Caco-2 (cell line): ENCODE measurements around the gene CYP2S1. TPM values are rescaled to one million over a fixed set of nuclear protein-coding genes. Genes with fewer than 3 reads are reported as not detected.

Source experiments
- BruUV-seq: library from RNA; stranded (reverse); fragments of 400-500 nt; replicated peaks from 2 replicates; lab custom pipeline; 2021; lab: Mats Ljungman, UMichigan
- CTCF ChIA-PET: fragments of 300-600 bp; sonication (Branson Sonifier 250); formaldehyde crosslinking; loops from one replicate; lab custom pipeline; 2022; ENCODE audit warnings: antibody characterized with exemption; lab: Charles Lee
- POLR2A ChIA-PET: fragments of 300-600 bp; sonication (Branson Sonifier 250); formaldehyde crosslinking; loops from one replicate; lab custom pipeline; 2022; ENCODE audit warnings: antibody characterized with exemption; lab: Charles Lee
- DNase-seq, 2 experiments: peaks; one replicate each; pipeline versions ENCODE4 v3.0.0 to v3.0.0-alpha.2; 2020 to 2022
- H3K27me3 ChIP-seq: replicated peaks from 2 replicates; pipeline ENCODE4 v1.6.0; 2011; ENCODE audit warnings: low read length; ENCODE audit not compliant: control insufficient read depth, insufficient read depth
- H3K36me3 ChIP-seq: 2 replicates; pipeline ENCODE4 v1.5.1; 2011; ENCODE audit warnings: low read length; ENCODE audit not compliant: control insufficient read depth, insufficient read depth
- H3K4me1 ChIP-seq: fragments of 250-450 bp; sonication (Bioruptor Pico); 2 replicates; pipeline ENCODE4 v1.5.1; 2020; ENCODE audit warnings: mild to moderate bottlenecking
- H3K4me3 ChIP-seq: 2 replicates; pipeline ENCODE4 v1.5.1; 2011; ENCODE audit warnings: low read depth, mild to moderate bottlenecking, control low read depth, low read length
- H3K9me3 ChIP-seq: fragments of 250-450 bp; sonication (Bioruptor Pico); 2 replicates; pipeline ENCODE4 v1.5.1; 2020; ENCODE audit warnings: mild to moderate bottlenecking, moderate library complexity
- H3K27ac Mint-ChIP-seq: one replicate; pipeline ENCODE4 v1.8.0; 2022; ENCODE audit warnings: mixed read lengths; ENCODE audit not compliant: unreplicated experiment
- H3K27me3 Mint-ChIP-seq: one replicate; pipeline ENCODE4 v1.8.0; 2022; ENCODE audit warnings: mixed read lengths; ENCODE audit not compliant: insufficient read depth, unreplicated experiment
- H3K36me3 Mint-ChIP-seq: one replicate; pipeline ENCODE4 v1.8.0; 2022; ENCODE audit warnings: mild to moderate bottlenecking, mixed read lengths; ENCODE audit not compliant: insufficient read depth, unreplicated experiment
- H3K4me1 Mint-ChIP-seq: one replicate; pipeline ENCODE4 v1.8.0; 2022; ENCODE audit warnings: low read depth, mixed read lengths; ENCODE audit not compliant: unreplicated experiment
- H3K4me3 Mint-ChIP-seq: one replicate; pipeline ENCODE4 v1.8.0; 2022; ENCODE audit warnings: mild to moderate bottlenecking, moderate library complexity, mixed read lengths; ENCODE audit not compliant: unreplicated experiment
- H3K9me3 Mint-ChIP-seq: one replicate; pipeline ENCODE4 v1.8.0; 2022; ENCODE audit warnings: mixed read lengths; ENCODE audit not compliant: unreplicated experiment
- intact Hi-C: fragments of 100-400 bp; cut with micrococcal nuclease; formaldehyde crosslinking; loops from one replicate; pipeline ENCODE4 v1.10.0; 2022; ENCODE audit not compliant: unreplicated experiment
- total RNA-seq: library from RNA; stranded (reverse); gene quantifications from 2 replicates; pipeline ENCODE4 v1.2.3, GENCODE V29; 2022
- TF ChIP-seq, protein P1 (sequence below), 2 experiments: fragments of 200-600 bp in 1 of 2; IDR thresholded peaks; 1 replicate in 1 of 2; 2 replicates in 1 of 2; pipeline versions ENCODE4 v1.5.1 to v1.8.0; 2011 to 2022; ENCODE audit warnings: antibody characterized with exemption in 1 of 2, control low read depth in 1 of 2, inconsistent platforms in 1 of 2, low read depth in 1 of 2, low read length in 1 of 2, mild to moderate bottlenecking in 1 of 2, moderate library complexity in 1 of 2; ENCODE audit not compliant: insufficient read depth in 1 of 2, severe bottlenecking in 1 of 2, unreplicated experiment in 1 of 2

The CYP2S1 gene
- total RNA-seq, 1 experiment from 2014 or later = 56.0 TPM

DNA sequence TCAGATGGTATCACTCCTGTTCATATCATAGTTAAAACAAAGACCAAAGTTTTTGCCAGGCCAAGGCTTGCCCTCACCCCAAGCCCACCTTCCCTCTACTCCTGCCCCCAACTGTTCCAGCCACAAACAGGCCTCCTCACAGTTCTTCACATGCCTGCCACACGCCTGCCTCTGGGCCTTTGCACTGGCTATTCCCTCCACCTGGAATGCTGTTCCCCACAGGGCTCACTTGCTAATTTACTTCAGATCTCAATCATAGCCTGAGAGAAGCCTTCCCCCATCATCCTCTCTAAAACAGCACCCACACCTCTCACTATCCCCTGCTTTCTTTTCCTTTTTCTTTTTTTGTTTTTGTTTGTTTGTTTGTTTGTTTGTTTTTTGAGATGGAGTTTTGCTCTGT is 21.1 kb downstream of the CYP2S1 start:
- Histone ChIP-seq H3K27me3 (no peaks in the 10 kb centered on the region), H3K9me3 (no peaks in the 10 kb centered on the region), H3K4me3 (no peak overlapping the region), H3K36me3 (no peaks in the 10 kb centered on the region), H3K4me1 (0 out of 2 replicates have a peak, but pooled peaks cover 4% of the 10 kb centered on the region)
- Mint-ChIP-seq H3K27me3 (no peaks in the 10 kb centered on the region), H3K27ac (no peak overlapping the region), H3K4me1 (peaks cover 18% of the 10 kb centered on the region), H3K36me3 (no peaks in the 10 kb centered on the region), H3K4me3 (no peak overlapping the region), H3K9me3 (no peaks in the 10 kb centered on the region)
- no peak for DNase-seq
- POLR2A ChIA-PET = no interaction called here
- CTCF ChIA-PET = no interaction called here
- no TSS peak for BruUV-seq
- intact Hi-C loops = no loop called here
- TF ChIP-seq, protein P1, sequence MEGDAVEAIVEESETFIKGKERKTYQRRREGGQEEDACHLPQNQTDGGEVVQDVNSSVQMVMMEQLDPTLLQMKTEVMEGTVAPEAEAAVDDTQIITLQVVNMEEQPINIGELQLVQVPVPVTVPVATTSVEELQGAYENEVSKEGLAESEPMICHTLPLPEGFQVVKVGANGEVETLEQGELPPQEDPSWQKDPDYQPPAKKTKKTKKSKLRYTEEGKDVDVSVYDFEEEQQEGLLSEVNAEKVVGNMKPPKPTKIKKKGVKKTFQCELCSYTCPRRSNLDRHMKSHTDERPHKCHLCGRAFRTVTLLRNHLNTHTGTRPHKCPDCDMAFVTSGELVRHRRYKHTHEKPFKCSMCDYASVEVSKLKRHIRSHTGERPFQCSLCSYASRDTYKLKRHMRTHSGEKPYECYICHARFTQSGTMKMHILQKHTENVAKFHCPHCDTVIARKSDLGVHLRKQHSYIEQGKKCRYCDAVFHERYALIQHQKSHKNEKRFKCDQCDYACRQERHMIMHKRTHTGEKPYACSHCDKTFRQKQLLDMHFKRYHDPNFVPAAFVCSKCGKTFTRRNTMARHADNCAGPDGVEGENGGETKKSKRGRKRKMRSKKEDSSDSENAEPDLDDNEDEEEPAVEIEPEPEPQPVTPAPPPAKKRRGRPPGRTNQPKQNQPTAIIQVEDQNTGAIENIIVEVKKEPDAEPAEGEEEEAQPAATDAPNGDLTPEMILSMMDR (IDR thresholded peaks at IDR 0.05; ENCODE audit: insufficient read depth in 1 of 2, low read depth in 1 of 2, low read length in 1 of 2, severe bottlenecking in 1 of 2, unreplicated experiment in 1 of 2) = no peak

DNA sequence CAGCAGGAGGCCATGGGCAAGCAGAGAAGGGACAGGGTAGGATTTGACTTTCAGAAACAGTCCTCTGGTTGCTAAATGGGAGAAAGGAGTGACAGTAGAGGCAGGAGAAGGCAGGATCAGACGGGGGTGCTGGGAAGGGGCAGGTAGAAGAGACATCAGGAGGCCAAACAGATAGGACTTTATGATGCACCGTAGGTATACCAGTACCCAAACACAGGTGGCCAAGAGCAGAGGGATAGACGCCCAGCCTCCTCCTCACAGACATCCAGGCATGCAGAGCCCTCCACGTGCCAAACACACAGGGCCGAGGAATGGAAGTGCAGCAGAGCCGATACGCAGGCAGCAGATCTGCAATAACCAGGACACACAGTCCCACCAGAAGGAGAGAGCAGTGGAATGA is 24.7 kb downstream of the CYP2S1 start:
- intact Hi-C loops = no loop called here
- H3K27me3 Mint-ChIP-seq = no peaks in the 10 kb centered on the region
- H3K27ac Mint-ChIP-seq = no peak overlapping the region
- no peaks in the 10 kb centered on the region for H3K36me3 Mint-ChIP-seq
- CTCF ChIA-PET = interaction anchor here (0.7 kb wide), 1 partner anchor 53 kb away, joined by 3 read pairs; no protein-coding TSS in a partner anchor
- no peaks in the 10 kb centered on the region for H3K9me3 ChIP-seq
- POLR2A ChIA-PET = no interaction called here
- H3K4me1 ChIP-seq = peaks cover 4% of the 10 kb centered on the region; the same call in 1 of the 2 replicates
- H3K4me1 Mint-ChIP-seq = peaks cover 26% of the 10 kb centered on the region
- no TSS peak for BruUV-seq
- no peaks in the 10 kb centered on the region for H3K36me3 ChIP-seq
- no peak overlapping the region for H3K4me3 Mint-ChIP-seq
- H3K4me3 ChIP-seq = no peak overlapping the region
- no peaks in the 10 kb centered on the region for H3K9me3 Mint-ChIP-seq
- H3K27me3 ChIP-seq = no peaks in the 10 kb centered on the region
- TF ChIP-seq, protein P1 (IDR thresholded peaks at IDR 0.05; ENCODE audit: insufficient read depth in 1 of 2, low read depth in 1 of 2, low read length in 1 of 2, severe bottlenecking in 1 of 2, unreplicated experiment in 1 of 2) = no peak
- DNase-seq = no peak

DNA sequence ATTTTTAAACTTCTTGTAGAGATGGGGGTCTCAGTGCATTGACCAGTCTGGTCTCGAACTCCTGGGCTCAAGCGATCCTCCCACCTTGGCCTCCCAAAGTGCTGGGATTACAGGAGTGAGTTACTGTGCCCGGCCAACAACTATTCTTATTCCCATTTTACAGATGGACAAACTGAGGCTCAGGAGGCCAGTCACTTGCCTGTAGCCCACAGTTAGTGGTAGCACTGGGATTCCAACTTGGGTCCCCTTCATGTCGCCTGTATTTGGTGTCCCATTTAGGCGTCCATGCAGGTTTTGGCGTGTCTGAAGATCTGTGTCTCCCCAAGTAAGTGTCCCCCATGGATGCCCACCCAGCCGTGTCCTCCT is 25.2 kb downstream of the CYP2S1 start:
- Histone ChIP-seq H3K4me3 (no peak overlapping the region), H3K9me3 (no peaks in the 10 kb centered on the region), H3K27me3 (no peaks in the 10 kb centered on the region), H3K36me3 (no peaks in the 10 kb centered on the region), H3K4me1 (peaks cover 5% of the 10 kb centered on the region; the same call in 1 of the 2 replicates)
- H3K4me1 Mint-ChIP-seq = peaks cover 29% of the 10 kb centered on the region
- no peaks in the 10 kb centered on the region for H3K36me3 Mint-ChIP-seq
- POLR2A ChIA-PET = interaction anchor here (0.7 kb wide), 1 partner anchor 41 kb away, joined by 3 read pairs; no protein-coding TSS in a partner anchor
- peak overlapping the region; percentile 49 for H3K4me3 Mint-ChIP-seq
- H3K27me3 Mint-ChIP-seq = no peaks in the 10 kb centered on the region
- intact Hi-C loops = no loop called here
- TF ChIP-seq, protein P1 (IDR thresholded peaks at IDR 0.05; ENCODE audit: insufficient read depth in 1 of 2, low read depth in 1 of 2, low read length in 1 of 2, severe bottlenecking in 1 of 2, unreplicated experiment in 1 of 2) = no peak
- H3K9me3 Mint-ChIP-seq = no peaks in the 10 kb centered on the region
- CTCF ChIA-PET = interaction anchor here (0.6 kb wide), 1 partner anchor 14 kb away, joined by 5 read pairs; no protein-coding TSS in a partner anchor
- no peak for DNase-seq
- H3K27ac Mint-ChIP-seq = peak overlapping the region; percentile 30
- BruUV-seq = no TSS peak
